ENCODE measurements around the gene NCAM1.

NCAM1 gene

GRCh38 chr11:113104691-113105251 lies 143.6 kb downstream of the NCAM1 start:
- no peak for DNase-seq (ENCODE audit: extremely low spot score)
- CTCF ChIA-PET: no interaction called here
- TF ChIP-seq FOXK2 (IDR thresholded peaks at IDR 0.05): no peak
- no peak for TF ChIP-seq ZNF384 (IDR thresholded peaks at IDR 0.05)
- no peak for TF ChIP-seq FOXA1 (IDR thresholded peaks at IDR 0.05)
- TF ChIP-seq SUZ12 (IDR thresholded peaks at IDR 0.05): no peak
- TF ChIP-seq TARDBP (IDR thresholded peaks at IDR 0.05): no peak
- no peak for TF ChIP-seq ELF4 (IDR thresholded peaks at IDR 0.05)
- no peak for TF ChIP-seq HDGF (IDR thresholded peaks at IDR 0.05; ENCODE audit: borderline replicate concordance)
- TF ChIP-seq ARNT (IDR thresholded peaks at IDR 0.05): no peak
- TF ChIP-seq L3MBTL2 (conservative IDR thresholded peaks at IDR 0.05): no peak
- TF ChIP-seq SP1 (IDR thresholded peaks at IDR 0.05): no peak
- TF ChIP-seq PKNOX1 (IDR thresholded peaks at IDR 0.05): no peak
- TF ChIP-seq BHLHE40 (IDR thresholded peaks at IDR 0.05; ENCODE audit: borderline replicate concordance): no peak
- POLR2A ChIA-PET: no interaction called here

- CTCF ChIA-PET: no interaction called here
Observed at GRCh38 chr11:113105592-113105991, 144.4 kb downstream of the NCAM1 start.

GRCh38 chr11:113106507-113106906 lies 145.3 kb downstream of the NCAM1 start:
- ChIA-PET CTCF (no interaction called here), POLR2A (no interaction called here)
- no peak for DNase-seq (ENCODE audit: extremely low spot score)
- TF ChIP-seq FOXK2 (IDR thresholded peaks at IDR 0.05): no peak
- TF ChIP-seq FOXA1 (IDR thresholded peaks at IDR 0.05): no peak
- TF ChIP-seq BHLHE40 (IDR thresholded peaks at IDR 0.05; ENCODE audit: borderline replicate concordance): no peak
- no peak for TF ChIP-seq NFRKB (IDR thresholded peaks at IDR 0.05)
- TF ChIP-seq SUZ12 (IDR thresholded peaks at IDR 0.05): no peak
- no peak for TF ChIP-seq ZNF384 (IDR thresholded peaks at IDR 0.05)
- no peak for TF ChIP-seq LEF1 (IDR thresholded peaks at IDR 0.05; ENCODE audit: borderline replicate concordance)
- TF ChIP-seq CTBP1 (IDR thresholded peaks at IDR 0.05; ENCODE audit: borderline replicate concordance): no peak
- no peak for TF ChIP-seq FOXM1 (IDR thresholded peaks at IDR 0.05; ENCODE audit: borderline replicate concordance)
- TF ChIP-seq ELF4 (IDR thresholded peaks at IDR 0.05): no peak
- no peak for TF ChIP-seq PKNOX1 (IDR thresholded peaks at IDR 0.05)
- no peak for TF ChIP-seq L3MBTL2 (conservative IDR thresholded peaks at IDR 0.05)
- no peak for TF ChIP-seq SP1 (IDR thresholded peaks at IDR 0.05)
- TF ChIP-seq TARDBP (IDR thresholded peaks at IDR 0.05): no peak
- no peak for TF ChIP-seq ARNT (IDR thresholded peaks at IDR 0.05)
- TF ChIP-seq HDGF (IDR thresholded peaks at IDR 0.05; ENCODE audit: borderline replicate concordance): no peak

More at GRCh38 chr11:113105592-113105991, 144.4 kb downstream of the NCAM1 start:
- no peak for TF ChIP-seq NFRKB (IDR thresholded peaks at IDR 0.05)
- TF ChIP-seq ARNT (IDR thresholded peaks at IDR 0.05): no peak
- TF ChIP-seq LEF1 (IDR thresholded peaks at IDR 0.05; ENCODE audit: borderline replicate concordance): no peak
- TF ChIP-seq FOXA1 (IDR thresholded peaks at IDR 0.05): no peak
- no peak for TF ChIP-seq SUZ12 (IDR thresholded peaks at IDR 0.05)
- no peak for TF ChIP-seq CTBP1 (IDR thresholded peaks at IDR 0.05; ENCODE audit: borderline replicate concordance)
- TF ChIP-seq HDGF (IDR thresholded peaks at IDR 0.05; ENCODE audit: borderline replicate concordance): no peak
- TF ChIP-seq TARDBP (IDR thresholded peaks at IDR 0.05): no peak
- TF ChIP-seq PKNOX1 (IDR thresholded peaks at IDR 0.05): no peak
- no peak for TF ChIP-seq BHLHE40 (IDR thresholded peaks at IDR 0.05; ENCODE audit: borderline replicate concordance)
- no peak for TF ChIP-seq FOXK2 (IDR thresholded peaks at IDR 0.05)
- TF ChIP-seq SP1 (IDR thresholded peaks at IDR 0.05): no peak
- no peak for TF ChIP-seq ELF4 (IDR thresholded peaks at IDR 0.05)
- TF ChIP-seq L3MBTL2 (conservative IDR thresholded peaks at IDR 0.05): no peak
- no peak for TF ChIP-seq FOXM1 (IDR thresholded peaks at IDR 0.05; ENCODE audit: borderline replicate concordance)
- no peak for TF ChIP-seq ZNF384 (IDR thresholded peaks at IDR 0.05)
- DNase-seq (ENCODE audit: extremely low spot score): no peak
- POLR2A ChIA-PET: no interaction called here

GRCh38 chr11:113110046-113110445 lies 148.8 kb downstream of the NCAM1 start:
- no peak for DNase-seq (ENCODE audit: extremely low spot score)
- ChIA-PET CTCF (interaction anchor here (0.7 kb wide), 1 partner anchor 258 kb away, joined by 3 read pairs; no protein-coding TSS in a partner anchor), POLR2A (no interaction called here)
- TF ChIP-seq SP1 (IDR thresholded peaks at IDR 0.05) (no peak), ZNF384 (IDR thresholded peaks at IDR 0.05) (no peak), NFRKB (IDR thresholded peaks at IDR 0.05) (no peak), PKNOX1 (IDR thresholded peaks at IDR 0.05) (no peak), HDGF (IDR thresholded peaks at IDR 0.05; ENCODE audit: borderline replicate concordance) (no peak), FOXA1 (IDR thresholded peaks at IDR 0.05) (no peak), ELF4 (IDR thresholded peaks at IDR 0.05) (no peak), L3MBTL2 (conservative IDR thresholded peaks at IDR 0.05) (no peak), SUZ12 (IDR thresholded peaks at IDR 0.05) (no peak), FOXM1 (IDR thresholded peaks at IDR 0.05; ENCODE audit: borderline replicate concordance) (no peak), BHLHE40 (IDR thresholded peaks at IDR 0.05; ENCODE audit: borderline replicate concordance) (no peak), TARDBP (IDR thresholded peaks at IDR 0.05) (no peak), FOXK2 (IDR thresholded peaks at IDR 0.05) (no peak), ARNT (IDR thresholded peaks at IDR 0.05) (no peak), CTBP1 (IDR thresholded peaks at IDR 0.05; ENCODE audit: borderline replicate concordance) (no peak)

GRCh38 chr11:113111156-113111555 lies 149.9 kb downstream of the NCAM1 start:
- DNase-seq (ENCODE audit: extremely low spot score): no peak
- CTCF ChIA-PET: no interaction called here

More at GRCh38 chr11:113111156-113111555, 149.9 kb downstream of the NCAM1 start:
- TF ChIP-seq ELF4 (IDR thresholded peaks at IDR 0.05) (no peak), PKNOX1 (IDR thresholded peaks at IDR 0.05) (no peak), LEF1 (IDR thresholded peaks at IDR 0.05; ENCODE audit: borderline replicate concordance) (no peak)
- POLR2A ChIA-PET: no interaction called here
